Measurements from ENCODE around the gene DNAJC3. TPM values are rescaled to one million over a fixed set of nuclear protein-coding genes. Genes with fewer than 3 reads are reported as not detected.

DNAJC3 gene
- total and polyA plus RNA-seq, 2 of the 8 experiments (the other 6 are each of a cell fraction or from before 2014, with no cell fraction given): 4.3 to 24.1 TPM

DNA sequence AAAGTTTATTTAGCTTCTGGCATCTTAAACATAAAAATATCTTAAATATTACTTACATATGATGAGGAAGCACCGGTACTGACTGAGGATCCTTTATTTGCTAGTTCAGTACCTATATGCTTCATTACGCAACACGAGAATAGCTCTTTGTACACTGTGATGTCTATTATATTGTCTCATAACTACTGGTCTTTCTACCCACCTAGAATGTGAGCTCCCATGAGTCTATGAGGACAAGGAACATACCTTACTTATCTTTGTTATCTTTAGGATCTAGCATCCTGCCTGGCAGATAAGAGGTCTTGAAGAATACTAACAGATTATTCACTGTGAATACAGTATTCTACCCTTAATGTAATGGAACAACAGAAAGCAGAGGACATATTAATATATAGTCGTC, 124.9 kb downstream of the DNAJC3 start:
- Histone ChIP-seq H3K4me2 (ENCODE audit: insufficient read depth in 1 of 2, low read depth in 2 of 2, low read length in 2 of 2) (no peak overlapping the region), H3K4me1 (replicated peaks in 1 of 4; ENCODE audit: control insufficient read depth in 3 of 4, insufficient read depth in 4 of 4, low read length in 3 of 4) (no peaks in the 10 kb centered on the region), H2BK120ac (replicated peaks; ENCODE audit: low read depth, low read length) (no peak overlapping the region), H3K4me3 (ENCODE audit: extremely low read depth in 1 of 4, insufficient read depth in 2 of 4, low read depth in 3 of 4, low read length in 4 of 4) (no peak overlapping the region), H3K9me3 (ENCODE audit: insufficient read depth in 2 of 2, low read depth in 1 of 2, low read length in 1 of 2) (peaks cover 0 to 3% of the 10 kb centered on the region in 2 experiments; a peak in 1 of 4 replicates), H3K79me2 (ENCODE audit: control insufficient read depth in 1 of 2, insufficient read depth in 2 of 2, low read length in 2 of 2) (no peaks in the 10 kb centered on the region), H4K91ac (replicated peaks; ENCODE audit: insufficient read length, low read length) (no peak overlapping the region), H2AFZ (ENCODE audit: low read length) (no peak overlapping the region), H2AK5ac (ENCODE audit: low read depth, low read length) (no peak overlapping the region), H4K5ac (ENCODE audit: insufficient read length, low read depth, low read length) (no peak overlapping the region), H2BK20ac (ENCODE audit: low read length) (no peak overlapping the region), H3K79me1 (ENCODE audit: low read depth, low read length) (no peaks in the 10 kb centered on the region), H3K56ac (replicated peaks; ENCODE audit: insufficient read length, low read depth, low read length) (no peak overlapping the region), H2BK5ac (ENCODE audit: low read depth, low read length) (no peak overlapping the region), H3K36me3 (ENCODE audit: control insufficient read depth in 2 of 4, insufficient read depth in 4 of 4, low read length in 3 of 4) (no peaks in the 10 kb centered on the region; a peak in 1 of 8 replicates), H3K23ac (ENCODE audit: insufficient read length) (no peak overlapping the region), H4K20me1 (replicated peaks in 1 of 2; ENCODE audit: control insufficient read depth in 1 of 2, insufficient read depth in 2 of 2, low read length in 2 of 2) (no peaks in the 10 kb centered on the region), H3K14ac (ENCODE audit: insufficient read length) (no peak overlapping the region), H4K8ac (ENCODE audit: extremely low read depth, insufficient read depth, low read length) (no peak overlapping the region), H3K9ac (replicated peaks in 1 of 4; ENCODE audit: extremely low read depth in 1 of 4, low read depth in 3 of 4, low read length in 3 of 4) (no peak overlapping the region), H2BK15ac (ENCODE audit: low read length) (no peak overlapping the region), H2BK12ac (ENCODE audit: low read depth, low read length) (no peak overlapping the region), H3K23me2 (ENCODE audit: low read depth, low read length) (no peaks in the 10 kb centered on the region), H3K27me3 (replicated peaks in 1 of 4; ENCODE audit: control insufficient read depth in 3 of 4, extremely low read depth in 1 of 4, insufficient read depth in 3 of 4, low read length in 3 of 4) (no peaks in the 10 kb centered on the region), H3K18ac (ENCODE audit: extremely low read depth, low read length) (no peak overlapping the region), H3K27ac (ENCODE audit: low read depth, low read length) (no peak overlapping the region), H3K4ac (replicated peaks; ENCODE audit: insufficient read length, low read depth, low read length) (no peak overlapping the region)
- FAIRE-seq (no peak), DNase-seq (ENCODE audit: low read depth in 1 of 2, low spot score in 2 of 2) (no peak)
- 93% methylated on average over 4 of the region's 4 CpGs; no CpG with 5 or more reads in 1 of the 2 experiments for WGBS, 2 experiments (ENCODE audit: extremely low coverage in 1 of 2, insufficient coverage in 1 of 2, insufficient read length in 1 of 2, insufficient replicate concordance in 2 of 2, low coverage in 1 of 2, low lambda C conversion rate in 2 of 2, missing lambda C conversion rate in 1 of 2)
- ChIA-PET CTCF (ENCODE audit: partially characterized antibody) (interaction anchor here (0.6 to 2.7 kb wide), 2 partner anchors 32 to 327 kb away, joined by 3 to 13 read pairs; no protein-coding TSS in a partner anchor), POLR2A (ENCODE audit: partially characterized antibody) (interaction anchor here (0.9 to 1.1 kb wide), 2 partner anchors 10 to 12 kb away, joined by 3 read pairs; no protein-coding TSS in a partner anchor)
- TF ChIP-seq BRCA1 (IDR thresholded peaks at IDR 0.05; ENCODE audit: low read depth, low read length) (no peak), FOSL1 (IDR thresholded peaks at IDR 0.05; ENCODE audit: insufficient read depth, low read depth, low read length) (no peak), CBX8 (IDR thresholded peaks at IDR 0.05; ENCODE audit: borderline replicate concordance, low read depth, low read length) (no peak), GABPA (IDR thresholded peaks at IDR 0.05; ENCODE audit: borderline replicate concordance, insufficient read depth, low read length) (no peak), CHD2 (IDR thresholded peaks at IDR 0.05; ENCODE audit: low read length) (no peak), TAF7 (optimal IDR thresholded peaks at IDR 0.05; ENCODE audit: borderline replicate concordance, low read depth, low read length) (no peak), PHF8 (conservative IDR thresholded peaks at IDR 0.05; ENCODE audit: low read depth, low read length) (no peak), RFX5 (IDR thresholded peaks at IDR 0.05; ENCODE audit: borderline replicate concordance, low read depth, low read length) (no peak), HDAC6 (IDR thresholded peaks at IDR 0.05; ENCODE audit: low read depth, low read length) (no peak)
